AG09319 (cell line): Measurements from ENCODE around the gene ITM2C.

Experiments
- DNase-seq: peaks from one replicate; pipeline ENCODE4 v3.0.0-alpha.2; 2010; ENCODE audit warnings: low read depth; ENCODE audit errors: extremely low read depth
- CTCF ChIP-seq: IDR thresholded peaks from 2 replicates; pipeline ENCODE4 v1.5.1; 2011; ENCODE audit warnings: low read depth, mild to moderate bottlenecking, inconsistent platforms, low read length, moderate library complexity

Gene ITM2C

GRCh38 chr2:230889911-230890601 lies 25.3 kb downstream of the ITM2C start:
- no peak for TF ChIP-seq CTCF

GRCh38 chr2:230890646-230891045 lies 25.9 kb downstream of the ITM2C start:
- TF ChIP-seq CTCF = no peak
- DNase-seq = no peak

More at GRCh38 chr2:230889911-230890601, 25.3 kb downstream of the ITM2C start:
- DNase-seq = no peak

- DNase-seq = no peak
- no peak for TF ChIP-seq CTCF
Measured at GRCh38 chr2:230891064-230891463, 26.3 kb downstream of the ITM2C start.

- DNase-seq = no peak
- no peak for TF ChIP-seq CTCF
Measured at GRCh38 chr2:230891509-230891908, 26.8 kb downstream of the ITM2C start.

GRCh38 chr2:230893338-230893737 lies 28.6 kb downstream of the ITM2C start:
- no peak for DNase-seq
- no peak for TF ChIP-seq CTCF

- no peak for TF ChIP-seq CTCF
- DNase-seq = no peak
Measured at GRCh38 chr2:230893841-230894781, 29.4 kb downstream of the ITM2C start.
